Cardiac muscle cell (in vitro differentiated cells and primary cell): ENCODE measurements around the gene VASH1. TPM values are rescaled to one million over a fixed set of nuclear protein-coding genes. Genes with fewer than 3 reads are reported as not detected.

ENCODE experiments used
- DNase-seq, 2 donors: peaks; one replicate each; pipeline versions ENCODE4 v3.0.0 to v3.0.0-alpha.2; 2010 to 2017; ENCODE audit warnings: low read depth in 1 of 2, low spot score in 1 of 2
- H3K27ac ChIP-seq: fragments of 200-600 bp; sonication (generic); 2 replicates; pipeline ENCODE4 v1.5.1; 2016
- H3K27me3 ChIP-seq: fragments of 200-600 bp; sonication (generic); 2 replicates; pipeline ENCODE4 v1.6.0; 2016; ENCODE audit warnings: control low read depth
- H3K36me3 ChIP-seq: fragments of 200-600 bp; sonication (generic); 2 replicates; pipeline ENCODE4 v1.5.1; 2016; ENCODE audit warnings: control low read depth
- H3K4me1 ChIP-seq: fragments of 200-600 bp; sonication (generic); 2 replicates; pipeline ENCODE4 v1.8.1; 2017; ENCODE audit warnings: low read depth, mild to moderate bottlenecking, mixed run types
- H3K4me3 ChIP-seq: fragments of 200-600 bp; sonication (generic); 2 replicates; pipeline ENCODE4 v1.5.1; 2016; ENCODE audit warnings: mild to moderate bottlenecking
- H3K9me3 ChIP-seq: fragments of 200-600 bp; sonication (generic); 2 replicates; pipeline ENCODE4 v1.5.1; 2017; ENCODE audit warnings: low read depth, mild to moderate bottlenecking, control low read depth
- CTCF ChIP-seq: IDR thresholded peaks from 2 replicates; pipeline ENCODE4 v1.5.1; 2012; ENCODE audit warnings: low read depth, mild to moderate bottlenecking, low read length
- polyA plus RNA-seq: library from polyadenylated mRNA; unstranded; fragments of >200 nt; fragmentation: Nextera tagmentation; extraction: Ambion mirVana; gene quantifications from 2 replicates; pipeline ENCODE4 v1.2.1, GENCODE V29; 2016
- total RNA-seq: library from RNA; depleted of rRNA; stranded (reverse); fragments of >200 nt; gene quantifications from 2 replicates; pipeline ENCODE4 v1.2.3, GENCODE V29; 2016

Gene VASH1
- total and polyA plus RNA-seq, 2 experiments from 2014 or later = 22.1 to 41.0 TPM

DNA sequence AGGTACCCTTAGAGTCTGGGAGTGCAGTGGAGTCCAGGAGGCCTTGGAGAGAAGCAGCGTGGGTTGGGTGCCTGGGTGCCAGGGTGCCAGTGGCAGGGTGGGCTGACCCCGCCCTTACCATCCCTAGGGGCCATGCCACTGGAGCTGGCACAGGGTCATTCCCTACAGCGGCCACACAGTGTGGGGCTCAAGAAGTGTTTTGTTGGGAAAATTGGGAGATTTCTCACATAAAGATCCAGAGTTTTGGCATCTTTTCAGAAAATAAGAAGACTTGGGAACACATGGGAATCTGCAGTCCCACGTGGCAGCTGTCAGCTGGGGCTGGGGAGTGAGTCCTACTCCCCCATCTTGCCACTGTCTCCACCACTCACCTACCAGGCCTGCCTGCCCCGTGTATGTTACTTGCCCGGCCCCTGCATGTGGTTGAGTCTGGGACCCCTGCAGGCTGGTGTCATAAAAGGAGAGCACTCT is 4.2 kb downstream of the VASH1 start:
- no peak overlapping the region for H3K4me3 ChIP-seq
- H3K4me1 ChIP-seq = peaks cover 26% of the 10 kb centered on the region
- TF ChIP-seq CTCF = no peak
- H3K9me3 ChIP-seq = no peaks in the 10 kb centered on the region
- H3K36me3 ChIP-seq = no peaks in the 10 kb centered on the region
- no peak for DNase-seq
- no peak overlapping the region for H3K27ac ChIP-seq
- H3K27me3 ChIP-seq = peaks cover 13% of the 10 kb centered on the region

- Histone ChIP-seq H3K27ac (peak overlapping the region; percentile 45), H3K36me3 (no peaks in the 10 kb centered on the region), H3K27me3 (peaks cover 1% of the 10 kb centered on the region), H3K9me3 (no peaks in the 10 kb centered on the region), H3K4me1 (peaks cover 32% of the 10 kb centered on the region), H3K4me3 (no peak overlapping the region)
- TF ChIP-seq CTCF = no peak
- peak; percentile 56 to 84 for DNase-seq
These were observed 6.7 kb downstream of the VASH1 start for GRCh38 chr14:76767681-76768656.

- no peak for TF ChIP-seq CTCF
- H3K27ac ChIP-seq = peak overlapping the region; percentile 45
- no peaks in the 10 kb centered on the region for H3K36me3 ChIP-seq
- H3K4me1 ChIP-seq = peaks cover 36% of the 10 kb centered on the region
- H3K9me3 ChIP-seq = no peaks in the 10 kb centered on the region
- no peaks in the 10 kb centered on the region for H3K27me3 ChIP-seq
- no peak for DNase-seq
- no peak overlapping the region for H3K4me3 ChIP-seq
These were observed 7.6 kb downstream of the VASH1 start for GRCh38 chr14:76768671-76769500.

- TF ChIP-seq CTCF = no peak
- no peak overlapping the region for H3K4me3 ChIP-seq
- H3K4me1 ChIP-seq = peaks cover 36% of the 10 kb centered on the region
- no peaks in the 10 kb centered on the region for H3K27me3 ChIP-seq
- no peak for DNase-seq
- H3K36me3 ChIP-seq = no peaks in the 10 kb centered on the region
- no peak overlapping the region for H3K27ac ChIP-seq
- H3K9me3 ChIP-seq = no peaks in the 10 kb centered on the region
These were observed 8.5 kb downstream of the VASH1 start for GRCh38 chr14:76769636-76770292.
